ENCODE measurements around the gene TFAP2D. TPM values are rescaled to one million over a fixed set of nuclear protein-coding genes. Genes with fewer than 3 reads are reported as not detected.

TFAP2D gene
- not detected for total RNA-seq

DNA sequence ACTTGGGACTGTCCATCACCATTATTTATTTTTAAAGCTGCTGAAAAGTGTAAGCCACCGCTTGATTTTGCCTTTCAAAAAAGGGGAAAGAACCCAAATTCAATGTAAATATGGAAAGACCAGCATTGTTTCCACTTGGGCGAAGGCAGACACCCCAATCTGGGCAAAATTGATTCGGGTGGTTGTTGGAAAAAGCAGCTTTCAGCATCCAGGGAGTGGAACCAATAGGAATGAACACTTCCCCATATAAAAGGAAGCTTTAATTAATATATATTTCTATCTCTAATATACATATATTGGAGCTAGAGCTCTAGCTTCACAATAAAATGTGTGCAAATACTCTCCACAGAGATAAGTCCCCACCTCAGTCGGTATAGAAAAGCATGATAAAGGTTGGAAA lies at the start of gene TFAP2D:
TFAP2D (plus strand) TSS at position 301 of the 400 bp plus-strand sequence. CDS start 530 bp downstream, outside the sequence.
- intact Hi-C loops (cut with DNase I): no loop called here
- ATAC-seq (no peak), DNase-seq (ENCODE audit: low spot score) (no peak)

DNA sequence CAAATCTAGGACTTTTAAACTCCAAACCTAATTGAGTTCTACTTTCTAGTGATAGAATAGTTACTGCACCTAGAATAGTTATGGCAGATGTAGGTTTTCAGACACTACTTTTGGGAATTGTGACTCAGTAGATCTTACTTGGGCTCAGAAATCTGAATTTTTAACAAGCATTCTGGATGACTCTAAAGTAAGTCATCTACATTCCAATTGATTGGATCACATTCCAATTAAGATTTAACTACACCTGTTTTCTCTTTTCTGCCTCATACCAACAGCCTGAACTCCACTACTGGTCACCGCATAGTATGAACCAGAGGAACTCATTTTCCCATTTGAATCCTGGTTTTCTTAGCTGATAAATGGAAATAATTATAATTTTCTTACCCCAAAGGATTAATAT lies 49.5 kb upstream of the TFAP2D start:
- DNase-seq (ENCODE audit: low spot score): no peak
- no peak for ATAC-seq
- intact Hi-C loops (cut with DNase I): no loop called here

DNA sequence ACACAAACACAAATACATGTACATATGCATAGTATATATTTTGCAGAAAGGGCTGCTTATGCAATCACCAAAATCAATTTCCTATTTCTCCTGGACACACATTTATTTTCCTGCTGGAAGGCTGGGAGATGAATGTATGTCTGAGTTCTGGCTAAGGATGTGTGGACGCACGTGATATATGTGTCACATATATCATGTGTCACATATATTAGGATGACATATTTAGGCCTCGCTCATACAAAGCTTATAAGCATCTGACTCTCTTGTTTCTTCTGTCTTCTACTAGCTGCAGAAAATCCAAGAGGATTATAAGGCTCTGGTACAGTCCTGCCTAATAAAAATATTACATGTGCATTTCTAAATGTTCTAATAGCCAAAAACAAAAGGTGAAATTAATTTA lies 47.2 kb upstream of the TFAP2D start:
- intact Hi-C loops (cut with DNase I): no loop called here
- no peak for ATAC-seq
- DNase-seq (ENCODE audit: low spot score): no peak

GRCh38 chr6:50681213-50681824 lies 32.0 kb upstream of the TFAP2D start:
- intact Hi-C loops (cut with DNase I): no loop called here
- DNase-seq (ENCODE audit: low spot score) (no peak), ATAC-seq (no peak)

GRCh38 chr6:50689210-50689609 lies 24.1 kb upstream of the TFAP2D start:
- intact Hi-C loops (cut with DNase I): no loop called here
- DNase-seq (ENCODE audit: low spot score) (no peak), ATAC-seq (no peak)

DNA sequence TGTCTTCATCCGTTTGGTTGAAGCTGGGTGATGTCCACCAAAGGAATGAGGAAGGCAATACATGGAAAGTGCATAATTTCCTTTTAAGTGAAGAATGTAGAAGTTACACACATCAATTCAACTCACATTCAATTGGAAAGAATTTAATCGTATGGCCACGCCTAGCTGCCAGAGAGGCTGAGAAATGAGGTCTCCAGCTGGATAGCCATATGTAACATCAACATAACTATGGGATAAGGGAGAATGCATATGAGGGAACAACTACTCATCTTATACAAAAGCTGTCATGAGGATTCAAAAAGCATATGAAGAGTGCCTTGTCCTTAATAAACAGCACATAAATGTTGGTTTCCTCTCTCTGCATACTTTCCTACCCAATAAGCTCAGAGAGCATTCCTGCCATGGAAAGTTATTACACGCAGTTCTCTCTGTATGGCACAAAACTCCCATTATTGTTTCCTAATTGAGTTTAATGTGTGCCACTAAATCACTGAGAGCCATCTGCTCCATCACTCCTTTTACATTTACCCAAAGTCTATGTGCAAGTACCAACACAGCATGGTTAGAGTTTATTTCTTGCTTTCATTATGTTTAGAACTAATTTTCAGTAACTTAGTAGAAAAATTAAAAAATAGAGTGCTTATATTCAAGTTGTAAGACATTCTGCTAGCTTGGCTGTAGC lies 21.4 kb upstream of the TFAP2D start:
- no peak for ATAC-seq
- DNase-seq (ENCODE audit: low spot score): no peak
- intact Hi-C loops (cut with DNase I): loop anchor here (5.0 kb wide), 1 partner anchor 75 kb away; no protein-coding TSS in a partner anchor

GRCh38 chr6:50698546-50698945 lies 14.8 kb upstream of the TFAP2D start:
- DNase-seq (ENCODE audit: low spot score) (no peak), ATAC-seq (no peak)
- intact Hi-C loops (cut with DNase I): no loop called here

DNA sequence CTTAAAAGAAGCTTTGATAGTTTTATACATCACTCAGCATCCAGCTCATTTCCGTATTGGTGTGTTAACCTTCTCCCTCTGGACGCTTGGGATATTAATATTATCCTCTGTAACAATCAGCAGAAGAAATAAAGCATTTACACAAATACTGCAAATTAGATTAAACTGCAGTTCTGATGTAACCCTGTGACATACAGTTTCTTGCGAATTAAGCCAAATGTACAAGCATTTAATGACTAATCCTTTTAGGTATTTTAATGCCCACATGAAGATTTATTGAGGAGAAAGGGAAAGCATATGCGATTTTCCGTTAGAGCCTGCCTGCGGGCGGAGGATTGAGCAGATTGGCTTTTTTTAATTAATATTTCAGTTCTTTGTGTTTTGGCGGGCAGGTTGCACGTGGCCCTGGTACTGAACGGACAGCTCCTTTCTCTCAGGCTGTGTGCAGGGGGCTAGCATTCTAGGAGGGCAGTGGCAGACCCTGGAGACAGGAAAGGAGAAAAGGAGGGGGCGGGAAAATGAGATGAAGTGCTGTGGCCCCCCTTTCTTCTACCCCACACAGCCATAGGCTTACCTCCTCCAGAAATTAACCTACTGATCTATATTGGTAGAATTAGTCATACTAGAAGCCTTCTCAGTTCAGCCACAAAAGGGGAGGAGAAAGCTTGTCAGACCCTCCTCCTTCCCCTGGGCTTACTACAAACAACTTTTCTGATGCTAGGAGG lies 14.1 kb upstream of the TFAP2D start:
- ATAC-seq: no peak
- DNase-seq (ENCODE audit: low spot score): no peak
- intact Hi-C loops (cut with DNase I): no loop called here

DNA sequence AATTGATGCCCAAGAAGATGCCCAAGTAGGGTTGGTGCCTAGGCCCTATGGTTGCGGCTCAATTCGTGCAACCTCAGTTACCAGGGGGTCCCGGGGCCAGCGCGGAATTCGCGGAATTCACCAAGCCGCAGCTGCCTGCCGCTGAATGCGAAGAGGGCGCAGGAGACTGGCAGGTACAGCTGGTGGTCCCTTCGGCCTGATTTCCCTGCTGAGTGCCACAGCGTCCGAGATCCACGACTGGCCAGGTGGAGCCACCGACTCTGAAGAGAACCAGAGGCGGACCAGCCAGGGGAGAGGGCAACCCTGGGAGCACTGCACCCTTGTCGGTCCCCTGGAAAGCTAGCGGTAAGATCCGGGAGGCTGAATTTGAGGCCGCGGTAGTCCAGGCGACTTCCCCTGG lies 6.8 kb upstream of the TFAP2D start:
- intact Hi-C loops (cut with DNase I): no loop called here
- DNase-seq (ENCODE audit: low spot score) (no peak), ATAC-seq (no peak)

DNA sequence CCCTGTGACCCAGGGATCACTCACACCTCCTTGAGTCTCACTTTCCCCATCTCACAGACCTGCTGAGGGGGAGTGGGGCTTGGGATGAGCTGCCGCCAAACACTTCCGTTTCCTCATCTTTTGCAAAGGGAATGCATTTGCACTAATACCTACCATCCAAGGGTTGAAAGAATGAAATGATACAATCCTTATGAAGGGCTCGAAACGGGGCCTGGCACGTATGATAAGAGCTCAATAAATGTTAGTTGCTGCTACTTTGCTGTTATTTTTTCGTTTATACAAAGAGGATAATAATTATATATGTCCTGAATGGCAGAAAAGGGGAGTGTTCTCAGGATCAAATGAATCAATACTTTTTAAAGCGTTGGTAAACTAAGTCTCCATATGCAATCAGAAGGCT lies 6.1 kb upstream of the TFAP2D start:
- intact Hi-C loops (cut with DNase I): no loop called here
- ATAC-seq (no peak), DNase-seq (ENCODE audit: low spot score) (no peak)

DNA sequence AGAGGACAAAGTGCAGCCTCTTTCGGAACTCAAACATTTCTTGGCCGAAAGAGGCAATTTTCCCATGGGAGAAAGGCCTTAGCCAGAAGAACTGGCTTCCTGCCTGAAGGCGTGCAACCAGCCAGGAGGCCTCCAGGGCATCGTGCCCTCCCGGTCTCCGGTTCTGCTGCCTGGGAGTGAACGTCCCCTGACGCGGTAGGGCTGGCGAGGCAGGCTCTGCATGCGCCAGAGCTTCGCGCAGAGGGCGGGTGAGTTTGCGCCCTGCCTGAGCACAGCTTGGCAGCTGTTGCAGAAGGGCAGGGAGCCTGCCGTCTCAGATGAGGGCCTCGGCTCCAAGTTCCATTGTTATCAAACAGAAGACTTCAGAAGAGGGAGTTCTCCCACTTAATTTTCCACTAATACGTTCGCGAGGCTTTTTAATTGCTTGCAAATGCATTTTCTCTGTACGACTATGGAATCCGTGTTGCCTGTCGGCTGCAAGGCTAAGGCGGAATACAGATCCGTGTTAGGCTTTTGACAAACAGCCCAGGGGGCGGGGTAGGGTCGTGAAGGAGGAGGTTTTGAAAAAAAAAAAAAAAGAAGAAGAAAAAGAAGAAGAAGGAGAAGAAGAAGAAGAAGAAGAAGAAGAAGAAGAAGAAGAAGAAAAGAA lies 5.5 kb upstream of the TFAP2D start:
- DNase-seq (ENCODE audit: low spot score) (no peak), ATAC-seq (peak; percentile 50)
- intact Hi-C loops (cut with DNase I): no loop called here

DNA sequence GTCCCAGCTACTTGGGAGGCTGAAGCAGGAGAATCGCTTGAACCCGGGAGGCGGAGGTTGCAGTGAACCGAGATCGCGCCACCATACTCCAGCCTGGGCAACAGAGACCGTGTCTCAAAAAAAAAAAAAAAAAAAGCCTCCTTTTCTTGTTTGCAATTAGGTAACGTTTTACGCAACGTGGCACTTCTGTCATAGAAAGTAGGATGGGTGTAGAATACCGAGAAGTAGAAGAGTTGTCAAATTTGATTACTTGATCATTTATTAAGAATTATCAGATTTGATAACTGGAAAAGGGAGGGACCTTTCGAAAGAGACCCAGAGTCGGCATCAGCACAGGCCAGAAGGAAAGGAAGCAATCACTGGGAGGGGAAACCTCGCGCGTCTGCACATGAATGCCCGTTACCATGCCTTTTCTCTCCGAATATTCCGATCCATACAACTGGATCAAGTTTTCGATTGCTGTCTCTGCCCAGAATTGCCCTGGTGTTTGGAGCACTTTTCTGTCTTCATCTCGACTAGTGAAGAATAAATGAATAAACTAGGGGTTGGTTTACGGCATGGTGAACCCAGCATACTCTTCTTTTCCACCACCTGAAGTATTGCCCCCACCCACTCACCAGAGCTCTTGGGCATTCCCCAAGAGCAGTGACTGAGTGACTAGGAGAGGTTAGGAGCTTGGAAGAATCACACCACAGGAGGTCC lies 4.5 kb upstream of the TFAP2D start:
- DNase-seq (ENCODE audit: low spot score): no peak
- intact Hi-C loops (cut with DNase I): no loop called here
- ATAC-seq: no peak

- ATAC-seq (no peak), DNase-seq (ENCODE audit: low spot score) (no peak)
- intact Hi-C loops (cut with DNase I): no loop called here
These were observed 4.0 kb upstream of the TFAP2D start for GRCh38 chr6:50709366-50709734.

DNA sequence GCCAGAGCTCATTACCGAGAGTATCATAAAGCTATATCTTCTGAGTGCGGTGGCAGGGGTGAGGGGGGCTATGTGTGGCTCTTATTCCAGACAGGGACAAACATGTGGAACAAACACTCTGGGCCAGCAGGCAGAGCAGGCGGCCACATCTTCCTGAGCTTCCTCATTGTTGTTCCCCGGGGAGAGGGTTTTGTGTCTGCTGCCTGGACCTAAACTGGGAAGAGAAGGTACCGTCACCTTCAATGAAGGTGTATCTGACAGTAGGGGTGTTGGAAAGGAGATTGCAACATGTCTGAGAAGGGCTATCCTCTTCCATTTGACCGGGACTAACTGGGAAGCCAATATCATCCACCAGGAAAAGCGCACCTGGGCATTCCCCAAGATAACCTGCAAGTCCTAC lies 1.6 kb upstream of the TFAP2D start:
- intact Hi-C loops (cut with DNase I): no loop called here
- DNase-seq (ENCODE audit: low spot score) (no peak), ATAC-seq (no peak)

DNA sequence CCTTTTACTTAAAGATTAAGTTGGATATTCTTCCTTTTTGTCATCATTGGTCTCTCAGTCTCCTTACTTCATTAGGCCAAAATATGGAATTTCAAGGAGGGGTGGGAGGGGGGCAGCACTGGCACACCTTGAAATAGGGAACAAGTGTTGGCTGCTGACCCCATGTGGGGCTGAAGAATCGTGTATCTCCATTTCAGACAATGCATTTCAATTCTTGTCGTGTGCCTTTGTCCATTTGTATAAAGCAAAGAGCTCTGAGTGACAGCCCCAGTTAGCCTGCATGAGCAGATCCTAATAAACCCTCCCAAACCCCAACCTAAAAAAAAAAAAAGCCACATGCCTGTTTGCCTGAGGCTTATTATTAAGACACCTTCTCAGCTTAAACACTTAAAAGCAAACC lies 1.0 kb upstream of the TFAP2D start:
- ATAC-seq: no peak
- intact Hi-C loops (cut with DNase I): no loop called here
- DNase-seq (ENCODE audit: low spot score): no peak

- DNase-seq (ENCODE audit: low spot score) (no peak), ATAC-seq (no peak)
- intact Hi-C loops (cut with DNase I): no loop called here
These were observed 706 bp downstream of the TFAP2D start for GRCh38 chr6:50713977-50714486.

DNA sequence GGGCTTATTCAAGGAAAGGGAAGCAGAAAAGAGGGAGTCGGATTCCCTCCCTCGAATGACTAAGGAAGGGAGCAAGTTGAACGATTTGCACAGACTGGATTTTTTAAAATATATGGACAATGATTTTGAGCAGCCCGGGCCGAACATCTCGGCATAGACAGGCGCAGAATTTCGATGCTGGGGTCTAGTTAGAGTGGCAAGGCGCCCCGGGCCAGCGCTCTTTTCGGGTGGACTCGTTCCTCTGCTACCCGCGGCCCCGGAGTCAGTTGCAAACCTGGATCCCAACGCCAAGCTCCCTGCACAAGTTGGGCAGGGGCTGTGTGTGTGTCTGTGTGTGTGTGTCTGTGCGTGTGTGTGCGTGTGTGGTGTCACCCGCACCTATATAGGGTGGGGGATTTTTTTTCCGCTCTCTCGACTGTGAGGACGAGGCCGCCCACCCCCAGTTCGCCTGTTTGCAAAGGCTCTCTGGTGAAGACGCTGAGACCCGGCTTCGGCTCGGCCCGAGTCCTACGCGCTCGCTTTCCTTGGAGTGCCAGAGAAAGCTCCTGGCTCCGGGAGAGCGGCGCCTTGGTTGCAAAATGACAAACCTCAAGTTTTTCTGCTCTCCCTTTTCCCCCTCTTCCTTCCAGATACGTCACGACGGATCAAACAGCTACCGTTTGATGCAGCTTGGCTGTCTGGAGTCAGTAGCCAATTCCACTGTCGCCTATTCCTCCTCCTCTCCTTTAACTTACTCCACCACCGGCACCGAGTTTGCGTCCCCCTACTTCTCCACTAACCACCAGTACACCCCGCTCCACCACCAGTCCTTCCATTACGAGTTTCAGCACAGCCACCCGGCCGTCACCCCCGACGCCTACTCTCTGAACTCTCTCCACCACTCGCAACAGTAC lies 1.4 kb downstream of the TFAP2D start:
- no peak for DNase-seq (ENCODE audit: low spot score)
- no peak for ATAC-seq
- intact Hi-C loops (cut with DNase I): no loop called here

DNA sequence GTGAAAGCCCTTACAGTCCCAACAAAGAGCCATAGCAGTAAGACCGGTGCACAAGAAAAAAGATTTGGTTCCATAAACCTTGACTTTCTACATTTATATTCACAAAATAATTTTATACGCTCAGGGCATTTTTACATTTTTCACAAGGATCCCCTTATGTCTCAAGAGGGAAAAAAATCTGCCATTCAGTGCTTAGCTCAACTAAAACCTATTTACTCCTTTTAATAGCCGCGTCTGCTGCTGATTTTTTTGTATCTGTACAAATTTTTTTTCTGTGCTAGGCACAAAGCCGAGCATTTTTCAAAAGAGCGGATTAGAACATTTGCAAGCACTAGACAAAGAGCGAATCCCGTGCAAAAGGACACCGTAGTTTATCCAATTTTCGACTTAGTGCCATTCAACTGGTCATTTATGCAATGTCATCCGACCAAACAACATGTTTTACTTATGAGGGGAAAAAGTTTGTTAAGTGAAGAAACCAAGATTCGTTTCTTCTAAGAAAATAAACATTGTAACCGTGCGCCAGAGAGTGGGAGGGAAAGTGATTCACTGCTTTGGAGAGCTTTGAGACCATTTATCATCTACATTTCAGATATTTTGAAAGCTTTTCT lies 3.7 kb downstream of the TFAP2D start:
- no peak for DNase-seq (ENCODE audit: low spot score)
- intact Hi-C loops (cut with DNase I): no loop called here
- no peak for ATAC-seq

All from sciatic nerve (tissue), 2 donors.